Bronchial epithelial cell (primary cell): Measurements from ENCODE around the gene SUSD1. TPM values are rescaled to one million over a fixed set of nuclear protein-coding genes. Genes with fewer than 3 reads are reported as not detected.

Experiments
- DNase-seq: peaks from one replicate; pipeline ENCODE4 v3.0.0-alpha.2; 2010; ENCODE audit warnings: low read depth
- FAIRE-seq: peaks from 2 replicates; lab custom pipeline; 2011; peaks lifted over from hg19 to GRCh38; lab: Jason Lieb, UNC
- H3K27me3 ChIP-seq: 2 replicates; pipeline ENCODE4 v1.5.1; 2011; ENCODE audit warnings: low read length; ENCODE audit not compliant: control insufficient read depth, insufficient read depth
- H3K36me3 ChIP-seq: 2 replicates; pipeline ENCODE4 v1.5.1; 2011; ENCODE audit warnings: low read length; ENCODE audit not compliant: control insufficient read depth, insufficient read depth
- H3K4me3 ChIP-seq: 2 replicates; pipeline ENCODE4 v1.5.1; 2011; ENCODE audit warnings: mild to moderate bottlenecking, low read depth, low read length, control low read depth
- total RNA-seq: library from RNA; depleted of rRNA; stranded (reverse); fragments of >200 nt; gene quantifications from 2 replicates; pipeline ENCODE4 v1.2.1, GENCODE V29; 2014
- TF ChIP-seq, protein P1 (sequence below): IDR thresholded peaks from 2 replicates; pipeline ENCODE4 v1.5.1; 2011; ENCODE audit warnings: mild to moderate bottlenecking, moderate library complexity, low read length, control low read depth, inconsistent platforms; ENCODE audit not compliant: insufficient read depth, severe bottlenecking

Gene SUSD1
- total RNA-seq, 1 donor from 2014 or later = 9.0 TPM

DNA sequence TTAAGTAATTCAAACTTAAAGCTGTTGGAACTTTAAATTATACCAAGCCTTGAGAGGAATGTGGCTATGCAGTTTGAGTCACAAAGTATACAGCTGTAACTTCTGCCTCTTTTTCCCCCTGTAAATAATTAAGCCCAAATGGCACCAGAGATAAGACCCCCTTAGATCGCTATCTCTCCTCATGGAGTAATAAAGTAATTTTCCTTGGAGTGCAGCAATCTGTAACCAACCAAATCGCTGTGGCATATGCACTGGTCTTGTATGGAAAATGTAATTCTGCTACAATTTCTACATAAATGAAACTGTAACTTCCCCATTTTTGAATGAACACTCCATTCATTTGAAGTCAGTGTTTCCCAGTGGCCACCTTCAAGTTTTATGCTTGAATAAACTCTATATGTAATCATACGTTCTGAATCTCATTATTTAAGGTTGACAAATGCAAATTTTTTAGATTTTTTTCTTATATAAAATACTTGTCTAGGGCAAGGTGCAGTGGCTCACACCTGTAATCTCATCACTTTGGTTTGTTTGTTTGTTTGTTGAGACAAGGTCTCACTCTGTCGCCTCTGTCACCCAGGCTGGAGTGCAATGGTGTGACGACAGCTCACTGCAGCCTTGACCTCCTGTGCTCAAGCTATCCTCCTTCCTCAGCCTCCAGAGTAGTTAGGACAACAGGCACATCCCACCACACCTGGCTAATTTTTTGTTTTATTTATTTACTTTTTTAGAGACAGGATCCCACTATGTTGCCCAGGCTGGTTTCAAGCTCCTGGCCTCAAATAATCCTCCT, 12.3 kb downstream of the SUSD1 start:
- TF ChIP-seq, protein P1, sequence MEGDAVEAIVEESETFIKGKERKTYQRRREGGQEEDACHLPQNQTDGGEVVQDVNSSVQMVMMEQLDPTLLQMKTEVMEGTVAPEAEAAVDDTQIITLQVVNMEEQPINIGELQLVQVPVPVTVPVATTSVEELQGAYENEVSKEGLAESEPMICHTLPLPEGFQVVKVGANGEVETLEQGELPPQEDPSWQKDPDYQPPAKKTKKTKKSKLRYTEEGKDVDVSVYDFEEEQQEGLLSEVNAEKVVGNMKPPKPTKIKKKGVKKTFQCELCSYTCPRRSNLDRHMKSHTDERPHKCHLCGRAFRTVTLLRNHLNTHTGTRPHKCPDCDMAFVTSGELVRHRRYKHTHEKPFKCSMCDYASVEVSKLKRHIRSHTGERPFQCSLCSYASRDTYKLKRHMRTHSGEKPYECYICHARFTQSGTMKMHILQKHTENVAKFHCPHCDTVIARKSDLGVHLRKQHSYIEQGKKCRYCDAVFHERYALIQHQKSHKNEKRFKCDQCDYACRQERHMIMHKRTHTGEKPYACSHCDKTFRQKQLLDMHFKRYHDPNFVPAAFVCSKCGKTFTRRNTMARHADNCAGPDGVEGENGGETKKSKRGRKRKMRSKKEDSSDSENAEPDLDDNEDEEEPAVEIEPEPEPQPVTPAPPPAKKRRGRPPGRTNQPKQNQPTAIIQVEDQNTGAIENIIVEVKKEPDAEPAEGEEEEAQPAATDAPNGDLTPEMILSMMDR = no peak
- Histone ChIP-seq H3K27me3 (no peaks in the 10 kb centered on the region), H3K4me3 (no peak overlapping the region), H3K36me3 (no peaks in the 10 kb centered on the region)
- DNase-seq (no peak), FAIRE-seq (no peak)

DNA sequence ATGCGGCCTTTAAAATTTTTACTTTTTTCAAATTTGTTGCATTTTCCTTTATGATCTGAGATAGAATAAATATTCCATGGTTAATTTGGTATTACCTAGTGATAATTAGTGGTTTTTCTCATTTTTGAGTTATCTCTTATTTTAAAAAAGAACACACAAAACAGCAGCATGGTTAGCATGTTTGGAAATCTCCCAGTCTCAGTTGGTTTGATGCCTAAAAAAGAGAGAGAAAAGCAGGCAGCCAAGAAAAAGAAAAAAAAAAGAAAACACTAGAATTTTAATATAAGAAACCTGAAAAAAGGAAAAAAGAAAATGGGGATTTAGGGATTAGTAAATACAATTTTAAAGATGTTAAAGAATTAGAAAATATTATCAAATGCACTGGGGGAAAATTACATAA, 15.3 kb downstream of the SUSD1 start:
- DNase-seq = no peak
- H3K27me3 ChIP-seq = no peaks in the 10 kb centered on the region
- no peak overlapping the region for H3K4me3 ChIP-seq
- TF ChIP-seq, protein P1 = no peak
- no peak for FAIRE-seq
- no peaks in the 10 kb centered on the region for H3K36me3 ChIP-seq

DNA sequence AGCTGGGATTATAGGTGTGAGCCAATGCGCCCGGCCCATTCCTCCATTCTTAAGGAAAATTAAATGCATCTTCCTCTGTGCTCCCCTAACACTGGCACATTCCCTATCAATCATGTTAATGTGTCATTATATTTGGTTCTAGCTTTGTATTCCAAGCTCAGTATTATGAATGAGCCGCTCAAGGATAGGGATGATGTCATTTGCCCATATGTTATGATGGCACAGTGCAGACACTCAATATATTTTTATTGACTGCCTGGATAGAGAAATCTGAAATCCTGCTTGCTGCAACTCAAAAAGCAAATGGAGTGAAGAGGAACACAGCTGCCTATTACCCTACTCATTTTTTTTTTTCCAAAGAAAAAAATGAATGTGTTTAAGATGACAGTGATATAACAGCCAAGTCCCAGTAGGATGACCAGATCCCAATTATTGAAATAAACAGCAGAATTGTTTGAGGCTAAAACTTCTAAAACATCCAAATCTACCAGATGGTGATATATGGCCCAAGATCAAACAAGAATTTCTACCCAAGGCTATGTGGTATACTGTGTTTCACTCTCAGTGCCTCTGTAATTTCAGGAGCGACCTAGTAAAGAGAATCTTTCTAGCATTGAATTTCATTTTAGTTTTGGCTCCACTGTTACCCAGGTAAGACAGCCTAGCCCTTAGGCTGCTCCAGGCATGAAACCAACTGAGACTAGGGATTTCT, 16.3 kb downstream of the SUSD1 start:
- Histone ChIP-seq H3K27me3 (no peaks in the 10 kb centered on the region), H3K36me3 (no peaks in the 10 kb centered on the region), H3K4me3 (no peak overlapping the region)
- TF ChIP-seq, protein P1 = no peak
- FAIRE-seq (no peak), DNase-seq (no peak)

DNA sequence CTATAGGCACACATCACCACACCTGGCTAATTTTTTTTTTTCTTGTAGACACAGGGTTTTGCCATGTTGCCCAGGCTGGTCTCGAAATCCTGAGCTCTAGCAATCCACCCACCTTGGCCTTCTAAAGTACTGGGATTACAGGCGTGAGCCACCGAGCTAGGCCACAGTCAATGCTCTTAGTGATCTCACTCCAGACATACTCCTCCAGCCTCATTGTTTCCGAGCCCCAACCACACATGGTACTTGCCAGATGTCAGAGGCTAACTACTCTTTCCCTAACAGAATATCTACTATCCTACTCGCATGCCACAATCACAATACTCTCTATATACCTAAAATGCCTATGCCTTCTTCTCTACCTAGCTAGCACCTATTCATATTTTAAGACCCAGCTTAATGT, 17.1 kb downstream of the SUSD1 start:
- H3K27me3 ChIP-seq = no peaks in the 10 kb centered on the region
- TF ChIP-seq, protein P1 = no peak
- H3K36me3 ChIP-seq = no peaks in the 10 kb centered on the region
- FAIRE-seq = no peak
- DNase-seq = no peak
- H3K4me3 ChIP-seq = no peak overlapping the region

DNA sequence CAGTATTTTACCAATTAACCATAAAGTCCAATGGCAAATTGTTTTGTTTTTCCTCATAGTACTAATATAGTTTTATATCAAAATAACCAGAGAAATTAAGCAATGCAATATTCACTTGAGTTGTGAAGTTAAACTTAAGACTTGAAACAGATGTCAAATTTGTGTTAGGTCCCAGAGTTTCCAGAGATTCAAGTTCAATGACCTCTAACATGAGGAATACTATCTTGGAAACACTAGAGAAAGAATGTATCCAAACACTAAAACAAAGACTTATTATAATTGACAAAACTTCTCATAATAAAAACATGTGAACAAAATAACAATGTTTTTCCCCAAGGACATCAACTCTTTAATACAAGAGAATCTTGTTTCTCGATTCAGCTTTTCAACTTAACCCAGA, 18.0 kb downstream of the SUSD1 start:
- DNase-seq (no peak), FAIRE-seq (no peak)
- TF ChIP-seq, protein P1 = no peak
- H3K27me3 ChIP-seq = no peaks in the 10 kb centered on the region
- H3K36me3 ChIP-seq = no peaks in the 10 kb centered on the region
- no peak overlapping the region for H3K4me3 ChIP-seq
